Endothelial cell of hepatic sinusoid (primary cell): Measurements from ENCODE around the gene LGALS7.
"Not testable (repeated sequence)": the region's sequence is repeated elsewhere in the genome, so short reads cannot be mapped to it uniquely, and the experiment has no call there.

Experiments
- in situ Hi-C: cut with HindIII; loops from 2 replicates; pipeline ENCODE4 v1.10.0; 2017; ENCODE audit warnings: low sequenced_read_pairs

The LGALS7 gene

GRCh38 chr19:38773469-38774177 lies at the start of gene LGALS7:
TSS of gene LGALS7 (minus strand) at chr19:38773517. CDS start at chr19:38773492, 25 bp downstream.
- in situ Hi-C loops = loop anchor here (10.0 to 25.0 kb wide), 2 partner anchors 71 to 139 kb away; partner anchors contain the start of genes CCER2 and HNRNPL

- in situ Hi-C loops = not testable (repeated sequence)
These were observed 48.0 kb upstream of the LGALS7 start for GRCh38 chr19:38821230-38821825.

DNA sequence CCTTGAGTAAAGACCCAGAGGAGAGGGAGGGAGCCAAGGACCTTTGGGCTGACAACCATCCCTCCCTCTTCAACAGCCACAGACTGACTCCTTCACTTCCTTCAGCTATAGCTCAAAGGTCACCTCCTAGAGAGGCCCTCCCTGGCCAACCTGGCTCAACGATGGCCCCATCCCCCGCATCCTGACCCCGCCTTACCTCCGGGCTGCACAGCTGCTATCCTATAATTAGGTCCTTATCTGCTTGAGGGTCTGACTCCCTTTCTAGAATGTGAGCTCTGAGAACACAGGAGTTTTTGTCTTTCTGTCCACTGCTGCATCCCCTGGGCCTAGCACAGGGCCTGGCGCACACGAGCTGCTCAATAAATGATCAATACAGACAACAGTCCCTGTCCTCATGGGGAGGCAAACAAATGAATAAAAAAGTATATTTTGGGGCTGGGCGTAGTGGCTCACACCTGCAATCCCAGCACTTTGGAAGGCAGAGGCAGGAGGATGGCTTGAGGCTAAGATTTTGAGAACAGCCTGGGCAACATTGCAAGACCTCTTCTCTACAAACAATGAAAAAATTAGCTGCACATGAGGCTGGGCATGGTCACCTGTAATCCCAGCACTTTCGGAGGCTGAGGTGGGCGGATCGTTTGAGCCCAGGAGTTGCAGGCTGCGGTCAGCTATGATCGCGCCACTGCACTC lies 46.1 kb upstream of the LGALS7 start:
- in situ Hi-C loops = no loop called here

DNA sequence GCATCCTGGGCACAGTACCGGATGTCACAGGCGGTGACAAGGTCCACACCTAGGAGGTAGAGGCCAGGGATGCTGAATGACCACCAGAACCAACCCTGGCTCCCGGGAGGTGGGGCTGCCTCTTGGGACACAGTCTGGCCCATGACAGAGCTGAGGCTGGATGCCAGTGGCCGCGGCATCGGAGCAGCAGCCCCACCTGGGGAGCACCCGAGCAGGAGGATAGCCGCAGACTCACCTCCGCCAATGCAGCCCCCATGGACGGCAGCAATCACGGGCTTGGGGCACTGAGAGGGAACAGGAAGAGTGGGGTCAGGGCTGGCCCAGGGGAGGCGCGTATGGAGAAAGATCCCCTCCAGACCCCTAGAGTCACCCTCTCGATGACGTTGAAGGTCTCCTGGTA lies 43.8 kb upstream of the LGALS7 start:
- in situ Hi-C loops = no loop called here

DNA sequence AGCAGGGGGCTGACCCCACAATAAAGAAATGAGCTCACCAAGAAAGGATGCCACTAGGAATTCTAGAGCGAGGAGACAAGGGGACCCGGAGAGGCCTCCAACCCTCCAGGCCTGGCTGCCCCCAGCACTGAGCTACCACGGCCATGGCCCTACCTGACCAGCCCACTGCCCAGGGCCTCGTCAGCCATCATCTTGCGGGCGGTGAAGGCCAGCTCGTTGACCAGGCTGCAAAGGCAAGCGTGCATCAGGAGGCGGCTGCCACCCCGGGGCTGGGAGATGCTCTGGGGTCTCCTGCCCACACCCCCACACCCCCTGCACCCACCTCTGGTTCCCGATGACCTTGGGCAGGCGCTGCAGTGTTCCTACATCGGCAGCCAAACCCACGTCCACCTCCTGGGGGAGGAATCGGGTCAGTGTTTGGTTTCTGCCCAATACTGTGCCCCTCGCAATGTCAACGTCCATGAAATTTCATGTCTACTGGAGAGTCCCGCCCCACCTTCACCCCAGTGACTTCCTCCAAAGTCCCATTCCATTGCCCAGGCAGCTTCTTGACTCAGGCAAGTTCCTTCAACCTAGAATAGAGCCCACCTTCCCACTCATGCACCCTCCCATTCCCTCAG lies 42.9 kb upstream of the LGALS7 start:
- in situ Hi-C loops = no loop called here

GRCh38 chr19:38815059-38816001 lies 42.0 kb upstream of the LGALS7 start:
- in situ Hi-C loops = no loop called here

GRCh38 chr19:38813932-38814331 lies 40.6 kb upstream of the LGALS7 start:
- in situ Hi-C loops = not testable (repeated sequence)

DNA sequence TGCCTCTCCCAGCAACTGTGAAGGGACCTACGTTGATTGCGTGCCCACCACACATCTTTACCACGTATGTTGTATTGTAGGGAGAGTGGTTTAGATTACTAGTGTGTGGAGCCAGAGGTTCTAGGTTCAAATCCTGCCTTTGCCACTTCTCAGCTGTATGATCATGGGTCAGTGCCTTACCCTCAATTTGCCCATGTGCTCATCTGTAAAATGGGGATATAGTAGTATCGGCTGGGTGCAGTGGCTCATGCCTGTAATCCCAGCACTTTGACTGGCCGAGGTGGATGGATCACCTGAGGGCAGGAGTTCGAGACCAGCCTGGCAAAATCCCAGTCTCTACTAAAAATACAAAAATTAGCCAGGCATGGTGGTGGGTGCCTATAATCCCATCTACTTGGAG lies 40.0 kb upstream of the LGALS7 start:
- in situ Hi-C loops = no loop called here

DNA sequence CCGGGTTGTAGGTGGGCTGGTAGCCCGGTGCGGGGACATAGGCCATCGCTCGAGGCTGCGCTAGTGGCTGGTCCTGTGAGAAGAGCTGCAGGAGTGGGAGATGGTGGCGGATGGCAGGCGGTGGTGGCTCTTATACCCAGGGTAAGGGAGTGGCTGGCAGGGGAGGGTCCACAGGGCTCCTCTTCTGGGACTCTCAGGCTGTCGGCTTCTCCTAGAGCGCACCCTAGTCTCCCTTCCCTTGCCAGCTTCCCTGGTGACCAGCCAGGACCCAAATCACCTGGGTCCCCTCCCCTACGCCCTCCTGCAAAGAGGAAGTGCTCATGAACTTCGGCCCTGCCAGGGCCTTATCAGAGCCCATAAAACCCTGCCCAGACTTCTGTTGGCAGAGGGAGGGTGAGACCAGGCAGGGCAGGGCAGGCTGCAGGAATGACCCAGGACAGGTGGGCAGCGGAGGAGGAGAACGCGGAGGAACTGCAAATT lies 39.6 kb upstream of the LGALS7 start, which contains the start of gene LGALS4:
LGALS4 (minus strand) TSS at position 105 of the 480 bp plus-strand sequence; CDS start at position 46, 59 bp downstream.
- in situ Hi-C loops = no loop called here

DNA sequence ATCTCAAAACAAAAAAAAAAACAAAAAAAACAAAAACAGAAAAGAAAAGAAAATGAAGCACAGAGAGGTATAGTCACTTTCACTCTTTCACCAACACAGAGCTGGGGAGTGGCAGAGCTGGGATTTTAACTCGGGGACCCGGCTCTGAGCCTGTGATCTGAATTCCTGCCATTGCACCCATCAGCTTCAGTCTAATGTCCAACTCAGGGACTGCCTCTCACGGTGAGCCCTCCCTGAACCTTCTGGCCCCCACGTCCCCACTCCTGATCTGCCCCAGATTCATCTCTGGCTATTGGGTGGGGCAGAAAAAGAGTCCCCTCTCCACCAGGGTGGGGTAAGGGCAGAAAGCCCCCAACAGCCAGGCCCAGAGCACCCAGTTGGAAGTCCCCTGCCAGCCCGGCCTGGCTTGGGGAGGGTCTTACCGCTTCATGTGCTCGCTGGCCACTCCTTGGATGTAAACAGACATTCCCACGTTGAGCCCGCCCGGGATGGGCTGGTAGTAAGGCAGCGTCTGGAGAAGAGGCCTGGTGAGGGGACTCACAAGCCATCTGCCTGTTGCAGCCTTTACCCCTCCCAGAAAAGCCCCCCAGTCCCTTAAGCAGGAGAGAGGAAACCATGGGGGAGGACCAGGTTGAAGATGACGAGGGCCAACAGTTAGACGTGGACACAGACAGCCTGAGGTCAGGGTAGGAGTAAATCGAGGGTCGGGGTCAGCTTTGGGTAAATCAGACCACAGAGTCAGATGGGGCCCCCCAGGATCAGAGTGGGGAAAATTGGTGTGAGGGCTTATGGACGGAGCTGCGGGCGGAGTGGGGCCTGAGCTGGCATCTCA lies 38.9 kb upstream of the LGALS7 start:
- in situ Hi-C loops = no loop called here

DNA sequence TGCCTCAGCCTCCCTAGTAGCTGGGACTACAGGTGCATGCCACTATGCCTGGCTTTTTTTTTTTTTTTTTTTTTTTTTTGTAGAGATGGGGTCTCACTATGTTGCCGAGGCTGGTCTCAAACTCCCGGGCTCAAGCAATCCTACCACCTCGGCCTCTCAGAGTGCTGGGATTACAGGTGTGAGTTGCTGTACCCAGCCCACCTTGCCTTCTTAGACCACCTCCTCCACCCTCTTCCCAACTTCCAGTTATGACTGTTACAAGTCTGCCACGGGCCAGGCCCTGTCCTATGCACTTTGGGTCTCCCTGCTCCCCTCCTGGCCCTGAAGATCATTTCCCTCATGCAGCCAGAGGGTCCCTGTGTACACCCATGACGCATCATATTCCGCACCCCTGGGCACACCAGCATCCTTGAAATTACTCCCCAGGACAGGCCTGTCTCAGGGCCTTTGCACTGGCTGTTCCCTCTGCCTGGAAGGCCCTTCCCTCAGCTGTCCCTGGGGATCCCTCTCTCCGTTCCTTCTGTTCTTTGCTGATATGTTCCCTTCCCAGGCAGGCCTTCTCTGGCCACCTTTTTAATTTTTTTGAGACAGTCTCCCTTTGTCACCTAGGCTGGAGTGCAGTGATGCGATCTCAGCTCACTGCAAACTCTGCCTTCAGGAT lies 36.4 kb upstream of the LGALS7 start:
- in situ Hi-C loops = no loop called here

- in situ Hi-C loops = no loop called here
These were observed 35.4 kb upstream of the LGALS7 start for GRCh38 chr19:38808741-38809140.

- in situ Hi-C loops = not testable (repeated sequence)
These were observed 34.2 kb upstream of the LGALS7 start for GRCh38 chr19:38807374-38808098.

DNA sequence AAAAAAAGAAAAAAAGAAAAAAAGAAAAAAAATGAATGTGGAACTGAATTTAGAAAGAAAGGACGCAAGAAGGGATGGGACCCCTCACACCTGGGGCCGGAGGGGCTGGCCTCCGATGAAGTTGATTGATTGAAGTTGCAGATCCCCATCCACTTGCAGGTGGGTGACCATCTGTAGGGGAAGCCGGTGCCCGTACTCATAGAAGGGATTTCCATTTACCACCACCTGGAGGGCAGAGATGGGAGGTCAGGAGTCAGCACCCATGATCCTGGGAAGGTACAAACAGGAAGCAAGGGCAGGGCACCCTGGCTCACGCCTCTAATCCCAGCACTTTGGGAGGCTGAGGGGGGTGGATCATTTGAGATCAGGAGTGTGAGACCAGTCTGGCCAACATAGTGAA lies 33.1 kb upstream of the LGALS7 start:
- in situ Hi-C loops = no loop called here

- in situ Hi-C loops = no loop called here
These were observed 31.9 kb upstream of the LGALS7 start for GRCh38 chr19:38805180-38805579.

DNA sequence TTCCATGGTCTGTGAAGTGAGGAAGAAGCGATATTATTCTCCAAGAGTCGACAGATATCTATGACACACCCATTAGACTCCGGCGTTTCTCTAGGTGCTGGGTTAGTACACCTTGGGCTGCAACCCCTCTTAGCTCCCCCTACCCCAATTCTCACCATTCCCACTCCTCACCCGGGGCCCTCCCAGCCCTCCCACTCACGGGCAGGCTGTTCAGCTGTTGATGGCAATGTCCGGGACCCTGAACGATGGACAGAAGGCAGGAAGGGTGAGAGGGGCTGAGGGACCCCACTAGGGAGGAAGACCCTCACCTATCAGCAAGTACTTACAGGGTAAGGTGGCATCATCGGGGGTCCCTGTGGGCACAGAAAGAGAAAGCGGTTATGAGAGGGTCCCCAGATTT lies 30.2 kb upstream of the LGALS7 start:
- in situ Hi-C loops = no loop called here

DNA sequence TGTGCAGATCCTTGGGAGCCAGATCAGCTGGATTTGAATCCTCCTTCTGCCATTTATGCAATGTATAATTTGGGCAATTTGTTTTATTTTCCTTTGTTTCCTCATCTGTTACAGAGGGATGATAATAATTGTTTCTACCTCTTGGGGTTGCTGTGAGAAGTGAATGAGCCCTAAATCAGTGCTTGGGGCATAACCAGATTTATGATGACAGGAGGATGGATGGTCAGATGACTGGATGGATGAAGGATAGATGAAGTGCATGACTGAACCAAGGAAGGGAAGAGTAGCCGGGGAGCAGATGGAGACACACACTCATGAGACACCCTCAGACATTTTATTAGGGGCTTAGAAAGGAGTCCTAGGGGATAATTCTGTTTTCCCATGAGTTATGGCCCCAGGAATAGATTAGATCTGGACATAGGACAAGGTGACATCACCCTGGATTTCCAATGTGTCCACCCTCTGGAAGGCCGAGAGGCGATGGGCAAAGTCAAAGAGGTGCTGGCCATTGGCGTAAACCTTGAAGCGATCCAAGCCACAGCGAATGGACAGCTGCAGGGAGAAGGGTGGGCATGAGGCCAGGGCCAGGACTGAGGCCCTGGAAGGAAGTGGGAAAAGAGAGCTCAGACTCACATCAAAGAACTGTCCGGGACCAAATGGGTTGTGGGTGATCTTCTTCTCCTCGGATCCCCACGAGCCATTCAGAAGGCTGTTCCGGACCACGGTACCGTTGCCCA lies 28.2 kb upstream of the LGALS7 start:
- in situ Hi-C loops = no loop called here
